K562 (cell line): Measurements from ENCODE around the gene CRYBG1. TPM values are rescaled to one million over a fixed set of nuclear protein-coding genes. Genes with fewer than 3 reads are reported as not detected.
A peak's percentile ranks its signal among the peaks of the same experiment; 100 is the strongest.

ENCODE experiments used
- ATAC-seq: fragments of 200-7000 bp; cut with Tn5 transposase; 3 replicates; pipeline ENCODE4 v1.9.1; 2020; ENCODE audit warnings: moderate library complexity
- BruUV-seq: library from RNA; stranded (reverse); fragments of 400-500 nt; replicated peaks from 2 replicates; lab custom pipeline; 2021; lab: Mats Ljungman, UMichigan
- CTCF ChIA-PET: fragments of 300-600 bp; formaldehyde crosslinking; extraction: SDS; loops from one replicate; lab custom pipeline; 2021; ENCODE audit warnings: low intra/inter-chr PET ratio; lab: Yijun Ruan, JAX
- POLR2A ChIA-PET: fragments of 300-600, 350-650 bp; sonication (Branson Sonifier 250); formaldehyde crosslinking; extraction: SDS; loops from one replicate; lab custom pipeline; 2021; ENCODE audit warnings: antibody characterized with exemption, inconsistent platforms; lab: Yijun Ruan, JAX
- DNase-seq, 4 experiments: peaks; one replicate each; pipeline versions ENCODE4 v3.0.0 to v3.0.0-alpha.2; 2011 to 2018; ENCODE audit warnings: low spot score in 3 of 4, mixed read lengths in 3 of 4; ENCODE audit errors: extremely low read depth in 1 of 4
- FAIRE-seq: peaks from 2 replicates; lab custom pipeline; 2011; peaks lifted over from hg19 to GRCh38; lab: Jason Lieb, UNC
- H2AFZ ChIP-seq: 2 replicates; pipeline ENCODE4 v1.6.0; 2011; ENCODE audit warnings: low read depth, low read length, control low read depth, inconsistent platforms
- H3K27ac ChIP-seq: fragments of 200-600 bp; 3 replicates; pipeline ENCODE4 v1.8.0; 2011; ENCODE audit warnings: low read depth, mild to moderate bottlenecking, control low read depth, inconsistent platforms, low read length, moderate library complexity, mixed read lengths; ENCODE audit errors: extremely low read depth
- H3K27me3 ChIP-seq, 2 experiments: fragments of 300-600 bp in 1 of 2; 2 replicates in 1 of 2; 3 replicates in 1 of 2; pipeline versions ENCODE4 v1.6.0 to v1.8.0; 2011; ENCODE audit warnings: inconsistent platforms in 2 of 2, low read length in 2 of 2, mild to moderate bottlenecking in 1 of 2, mixed read lengths in 1 of 2, moderate library complexity in 1 of 2; ENCODE audit not compliant: control insufficient read depth in 2 of 2, insufficient read depth in 2 of 2
- H3K36me3 ChIP-seq: fragments of 300-600 bp; 3 replicates; pipeline ENCODE4 v1.8.0; 2011; ENCODE audit warnings: mild to moderate bottlenecking, low read length, inconsistent platforms; ENCODE audit not compliant: control insufficient read depth, insufficient read depth
- H3K4me1 ChIP-seq, 2 experiments: fragments of 200-600 bp in 1 of 2; replicated peaks in 1 of 2; 2 replicates in 1 of 2; 3 replicates in 1 of 2; pipeline versions ENCODE4 v1.5.1 to v1.8.0; 2011; ENCODE audit warnings: inconsistent platforms in 2 of 2, low read length in 2 of 2, mild to moderate bottlenecking in 1 of 2, mixed read lengths in 1 of 2, moderate library complexity in 1 of 2; ENCODE audit not compliant: control insufficient read depth in 2 of 2, insufficient read depth in 2 of 2
- H3K4me2 ChIP-seq: 2 replicates; pipeline ENCODE4 v1.6.1; 2011; ENCODE audit warnings: low read length, control low read depth, inconsistent platforms, mixed read lengths; ENCODE audit not compliant: insufficient read depth
- H3K4me3 ChIP-seq: fragments of 200-600 bp; sonication (generic), shearing (Covaris generic); 2 replicates; pipeline ENCODE4 v1.5.1; 2016; ENCODE audit warnings: control low read depth, inconsistent platforms
- H3K79me2 ChIP-seq: fragments of 200-600 bp; 3 replicates; pipeline ENCODE4 v1.8.0; 2011; ENCODE audit warnings: low read length, inconsistent platforms; ENCODE audit not compliant: control insufficient read depth, insufficient read depth
- H3K9ac ChIP-seq, 2 experiments: 2 replicates each; pipeline versions ENCODE4 v1.6.0 to v1.6.1; 2011; ENCODE audit warnings: low read depth in 2 of 2, low read length in 2 of 2, control low read depth in 1 of 2, inconsistent platforms in 1 of 2, mild to moderate bottlenecking in 1 of 2, mixed read lengths in 1 of 2; ENCODE audit not compliant: insufficient read depth in 1 of 2
- H3K9me1 ChIP-seq: one replicate; pipeline ENCODE4 v1.6.0; 2011; ENCODE audit warnings: inconsistent platforms, mild to moderate bottlenecking, low read length, moderate library complexity; ENCODE audit not compliant: control insufficient read depth, insufficient read depth
- H3K9me3 ChIP-seq: replicated peaks from 2 replicates; pipeline ENCODE4 v1.5.1; 2011; ENCODE audit warnings: low read depth, low read length, inconsistent platforms; ENCODE audit not compliant: control insufficient read depth, insufficient read depth
- H4K20me1 ChIP-seq: replicated peaks from 2 replicates; pipeline ENCODE4 v1.6.1; 2011; ENCODE audit warnings: low read length, inconsistent platforms, mixed read lengths; ENCODE audit not compliant: control insufficient read depth, insufficient read depth
- BACH1 ChIP-seq: fragments of 200-800 bp; sonication (Bioruptor generic); IDR thresholded peaks from 2 replicates; pipeline ENCODE4 v1.6.1; 2016; ENCODE audit warnings: missing genetic modification characterization, missing compliant biosample characterization
- C11orf30 ChIP-seq: fragments of 450-650 bp; IDR thresholded peaks from 2 replicates; pipeline ENCODE4 v1.6.1; 2016; ENCODE audit warnings: low read depth, mild to moderate bottlenecking
- CEBPG ChIP-seq, 3 experiments: fragments of 200-800 bp in 1 of 3; sonication (Bioruptor generic) in 1 of 3; sonication (generic) in 1 of 3; formaldehyde crosslinking in 1 of 3; IDR thresholded peaks in 2 of 3; conservative IDR thresholded peaks in 1 of 3; 2 replicates each; pipeline versions ENCODE4 v1.6.1 to v1.8.0; 2016 to 2022; ENCODE audit warnings: missing compliant biosample characterization in 2 of 3, missing genetic modification characterization in 2 of 3, mild to moderate bottlenecking in 1 of 3, missing genetic modification reagents in 1 of 3
- CTBP1 ChIP-seq: fragments of 450-650 bp; IDR thresholded peaks from 2 replicates; pipeline ENCODE4 v1.6.1; 2016; ENCODE audit warnings: borderline replicate concordance
- CTCFL ChIP-seq: IDR thresholded peaks from 2 replicates; pipeline ENCODE4 v1.6.1; 2011; ENCODE audit warnings: borderline replicate concordance, low read depth, mild to moderate bottlenecking, moderate library complexity, low read length; ENCODE audit not compliant: insufficient read depth, poor library complexity, severe bottlenecking
- ERF ChIP-seq: fragments of 450-650 bp; formaldehyde crosslinking; IDR thresholded peaks from 2 replicates; pipeline ENCODE4 v1.4.0; 2020; ENCODE audit warnings: mild to moderate bottlenecking, mixed read lengths
- KDM1A ChIP-seq, 2 experiments: fragments of 450-650 bp; IDR thresholded peaks; 2 replicates each; pipeline ENCODE4 v1.6.1; 2016; ENCODE audit warnings: mild to moderate bottlenecking in 2 of 2
- POLR2A ChIP-seq: fragments of 450-650 bp; conservative IDR thresholded peaks from 2 replicates; pipeline ENCODE4 v1.6.1; 2016
- POLR2G ChIP-seq: fragments of 200-400 bp; formaldehyde crosslinking; IDR thresholded peaks from 2 replicates; pipeline ENCODE4 v1.6.1; 2017; ENCODE audit warnings: low read depth, mild to moderate bottlenecking, antibody characterized with exemption, low read length, moderate library complexity
- RB1 ChIP-seq: fragments of 450-650 bp; IDR thresholded peaks from 2 replicates; pipeline ENCODE4 v1.6.1; 2017; ENCODE audit warnings: low read depth, mild to moderate bottlenecking
- SIRT6 ChIP-seq: IDR thresholded peaks from one replicate; pipeline ENCODE4 v1.6.1; 2012; ENCODE audit warnings: low read depth, mild to moderate bottlenecking, control low read depth, inconsistent platforms, low read length, moderate library complexity
- SMC3 ChIP-seq: conservative IDR thresholded peaks from 2 replicates; pipeline ENCODE4 v1.6.1; 2011; ENCODE audit warnings: low read depth, low read length, improper control_type of control experiment; ENCODE audit not compliant: insufficient read depth
- THRB ChIP-seq: fragments of 450-650 bp; formaldehyde crosslinking; conservative IDR thresholded peaks from 2 replicates; pipeline ENCODE4 v1.4.0; 2022; ENCODE audit warnings: mild to moderate bottlenecking, missing genetic modification characterization
- U2AF2 ChIP-seq: fragments of 200-400 bp; formaldehyde crosslinking; optimal IDR thresholded peaks from 2 replicates; pipeline ENCODE3; 2017; ENCODE audit warnings: low read depth, mild to moderate bottlenecking, low read length
- ZEB2 ChIP-seq: fragments of 450-650 bp; IDR thresholded peaks from 2 replicates; pipeline ENCODE4 v1.6.1; 2016
- ZNF121 ChIP-seq: sonication (generic); formaldehyde crosslinking; conservative IDR thresholded peaks from 2 replicates; pipeline ENCODE4 v1.8.0; 2022; ENCODE audit warnings: missing genetic modification reagents
- ZNF699 ChIP-seq: fragments of 250-450 bp; sonication (Bioruptor Pico); IDR thresholded peaks from 2 replicates; pipeline ENCODE4 v1.8.0; 2021; ENCODE audit warnings: mild to moderate bottlenecking, moderate library complexity; ENCODE audit not compliant: insufficient replicate concordance
- WGBS: fragments of 100-300 bp; shearing (Covaris generic); methylation state at CpG from one replicate; pipeline ENCODE4 v1.1.6; 2016; ENCODE audit warnings: low coverage, mixed read lengths; ENCODE audit not compliant: insufficient coverage; ENCODE audit errors: missing lambda C conversion rate; 5-methylcytosine and 5-hydroxymethylcytosine counted together
- in situ Hi-C: fragments of 300-500 bp; cut with MboI; formaldehyde crosslinking; loops from 4 replicates; pipeline ENCODE4 v1.15.0; 2018; ENCODE audit warnings: inconsistent platforms, mixed read lengths
- intact Hi-C: fragments of 100-400 bp; cut with micrococcal nuclease; formaldehyde crosslinking; loops from 2 replicates; pipeline ENCODE4 v1.14.2; 2022
- polyA plus RNA-seq, 8 experiments: library from polyadenylated mRNA; depleted of rRNA in 4 of 8; stranded (reverse) in 5 of 8; unstranded in 3 of 8; fragments of >200 nt; fragmentation: Nextera tagmentation in 2 of 8; fragmentation: Illumina TruSeq in 1 of 8; extraction: Ambion mirVana in 2 of 8; extraction: Trizol in 1 of 8; gene quantifications; 2 replicates each; pipeline versions ENCODE4 v1.2.1 to v1.2.3, GENCODE V29; 2011 to 2014; ENCODE audit warnings: inconsistent platforms in 1 of 8, missing spikeins in 1 of 8
- total RNA-seq, 7 experiments: library from RNA; depleted of rRNA in 6 of 7; stranded (reverse); fragments of >200 nt in 6 of 7; fragmentation: Illumina TruSeq in 2 of 7; extraction: Trizol in 2 of 7; gene quantifications; 2 replicates each; pipeline versions ENCODE4 v1.2.1 to v1.2.3, GENCODE V29; 2011 to 2021; ENCODE audit warnings: low replicate concordance in 1 of 7

Gene CRYBG1
- total and polyA plus RNA-seq, 9 of the 15 experiments (the other 6 are each of a cell fraction or from before 2014, with no cell fraction given), result 0.07 to 0.47 (median 0.11) TPM

- TF ChIP-seq SIRT6, result no peak
- TF ChIP-seq POLR2G, result no peak
These were observed 81.9 kb downstream of the CRYBG1 start (continued) for GRCh38 chr6:106442395-106442794.

GRCh38 chr6:106444777-106445507, 84.4 kb downstream of the CRYBG1 start:
- CTCF ChIA-PET, result interaction anchor here (0.6 to 5.7 kb wide), 9 partner anchors 84 to 553 kb away, joined by 3 to 61 read pairs (median 4); partner anchors contain the start of gene CRYBG1
- Histone ChIP-seq H3K36me3 (no peaks in the 10 kb centered on the region), H4K20me1 (no peaks in the 10 kb centered on the region), H3K9me1 (no peaks in the 10 kb centered on the region), H3K27me3 (peaks cover 0 to 6% of the 10 kb centered on the region in 2 experiments; a peak in 4 of 5 replicates), H3K79me2 (no peaks in the 10 kb centered on the region), H3K9ac (no peak overlapping the region), H3K4me3 (no peak overlapping the region), H3K4me1 (no peaks in the 10 kb centered on the region), H3K27ac (no peak overlapping the region), H2AFZ (peak overlapping the region; percentile 54), H3K9me3 (no peaks in the 10 kb centered on the region), H3K4me2 (no peak overlapping the region)
- DNase-seq (peak; percentile 65 to 71 (median 70)), ATAC-seq (peak; percentile 93), FAIRE-seq (peak; percentile 92)
- BruUV-seq, result no TSS peak
- in situ Hi-C loops, result loop anchor here (5.0 kb wide), 3 partner anchors 103 to 537 kb away; no protein-coding TSS in a partner anchor
- POLR2A ChIA-PET, result no interaction called here
- WGBS, result 19% methylated on average over 4 of the region's 4 CpGs
- intact Hi-C loops, result loop anchor here (1.0 to 10.0 kb wide), 5 partner anchors 106 to 552 kb away; no protein-coding TSS in a partner anchor
- TF ChIP-seq U2AF2 (no peak), CTBP1 (0 out of 2 replicates have a peak, but pooled peaks have one; percentile 40), THRB (CRISPR knock-in tag) (no peak), CTCFL (no peak), ZNF699 (no peak), ZEB2 (peak; percentile 56; the same call in 1 of the 2 replicates), BACH1 (tag) (no peak), CEBPG (CRISPR knock-in tag; IDR thresholded peaks at IDR 0.05) (no peak), CEBPG (tag; conservative IDR thresholded peaks at IDR 0.05 in 1 of 2, IDR thresholded peaks at IDR 0.05 in 1 of 2) (peak; percentile 57 to 70; a peak in 3 of 4 replicates), C11orf30 (peak; percentile 86), POLR2A (no peak), ERF (CRISPR knock-in tag) (no peak), ZNF121 (CRISPR knock-in tag) (no peak), SMC3 (peak; percentile 54), RB1 (0 out of 2 replicates have a peak, but pooled peaks have one; percentile 13), KDM1A (IDR thresholded peaks at IDR 0.05) (peak in 1 of 2 experiments; percentile 10; a peak in 1 of 4 replicates)
